GM21367 (cell line): ENCODE data around the gene LRSAM1.

ENCODE experiments used
- ATAC-seq: cut with Tn5 transposase; IDR thresholded peaks from one replicate; pipeline ENCODE4 v1.9.1; 2021; ENCODE audit not compliant: unreplicated experiment

LRSAM1 gene

DNA sequence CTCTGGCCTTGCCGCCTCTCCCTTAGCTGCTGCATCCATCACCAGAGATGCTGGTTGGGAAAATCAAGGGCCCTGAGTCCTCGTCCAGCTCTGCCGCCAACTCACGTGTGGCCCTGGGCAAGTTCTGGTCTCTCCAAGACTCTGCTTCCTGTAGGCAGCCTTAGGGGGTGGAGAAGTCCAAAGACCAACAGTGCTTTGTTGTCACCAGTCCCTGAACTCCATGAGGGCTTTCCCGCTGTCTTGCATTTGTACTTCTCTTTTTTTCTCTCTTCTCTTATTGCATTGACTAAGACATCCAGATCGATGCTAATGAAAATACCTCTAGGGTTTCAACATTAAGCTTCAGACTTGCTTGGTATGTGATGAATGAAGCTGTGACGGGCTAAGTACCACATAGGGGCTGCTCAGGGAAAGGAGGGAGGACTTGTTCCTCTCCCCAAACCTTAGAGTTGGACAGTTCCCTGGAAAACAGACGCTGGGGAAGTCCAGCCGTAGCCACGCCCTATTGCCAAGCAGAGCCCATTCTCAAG is 97.1 kb downstream of the LRSAM1 start:
- ATAC-seq = no peak

DNA sequence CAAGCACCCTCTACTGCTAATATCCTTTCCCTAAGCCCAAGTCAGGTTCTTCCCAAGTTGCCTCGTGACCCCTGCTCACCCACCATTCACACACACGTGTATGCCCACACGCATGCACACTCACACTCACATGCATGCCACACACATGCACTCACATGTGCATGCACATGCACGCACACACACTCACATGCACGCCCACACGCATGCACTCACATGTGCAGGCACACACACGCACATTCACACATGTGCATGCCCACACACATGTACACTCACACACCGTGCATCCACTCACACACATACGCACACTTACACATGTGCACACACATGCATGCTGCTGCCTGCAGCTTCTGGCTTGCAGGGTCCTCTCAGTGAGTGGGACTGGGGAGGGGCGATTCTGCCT is 97.9 kb downstream of the LRSAM1 start:
- no peak for ATAC-seq

GRCh38 chr9:127549751-127550150 is 98.4 kb downstream of the LRSAM1 start:
- no peak for ATAC-seq

DNA sequence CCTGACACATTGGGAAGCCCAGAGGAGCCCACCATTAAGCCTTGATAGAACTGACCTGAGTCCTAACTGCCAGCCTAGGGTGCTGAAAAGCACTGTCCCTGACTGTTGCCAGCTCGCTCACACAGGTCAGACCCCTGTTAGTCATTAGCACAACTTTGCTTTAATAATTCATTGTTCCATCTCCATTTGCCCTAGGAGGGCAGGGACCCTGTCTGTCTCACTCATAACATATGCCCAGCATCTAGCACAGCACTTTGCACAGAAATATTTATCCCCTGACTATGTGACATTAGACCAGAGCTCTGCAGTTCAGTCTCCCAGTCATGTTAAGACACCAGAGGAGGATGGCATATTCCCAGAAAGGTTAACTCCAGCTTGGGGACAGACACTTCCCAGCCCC is 99.0 kb downstream of the LRSAM1 start:
- ATAC-seq = no peak

GRCh38 chr9:127550751-127551150 is 99.4 kb downstream of the LRSAM1 start:
- ATAC-seq = no peak
